HL-60/S4 treated with phorbol 12-myristate 13-acetate at 8.2 ng/mL for 4 days and 3 days (cell line): ENCODE data around the gene SOX6.
"Not testable (repeated sequence)": the region's sequence is repeated elsewhere in the genome, so short reads cannot be mapped to it uniquely, and the experiment has no call there.

ENCODE experiments used
- in situ Hi-C: fragments of 300-500 bp; cut with MboI; formaldehyde crosslinking; loops from 2 replicates; pipeline ENCODE4 v1.15.0; 2022; ENCODE audit warnings: low sequenced_read_pairs

The SOX6 gene

GRCh38 chr11:16157327-16157726 lies 199.0 kb downstream of the SOX6 start:
- in situ Hi-C loops, result no loop called here

- in situ Hi-C loops, result no loop called here
Observed at GRCh38 chr11:16155448-16155847, 200.9 kb downstream of the SOX6 start.

GRCh38 chr11:16154715-16155396 lies 201.5 kb downstream of the SOX6 start:
- in situ Hi-C loops, result no loop called here

GRCh38 chr11:16153951-16154350 lies 202.4 kb downstream of the SOX6 start:
- in situ Hi-C loops, result no loop called here

GRCh38 chr11:16151138-16151537 lies 205.2 kb downstream of the SOX6 start:
- in situ Hi-C loops, result no loop called here

GRCh38 chr11:16149476-16149875 lies 206.9 kb downstream of the SOX6 start:
- in situ Hi-C loops, result no loop called here

GRCh38 chr11:16148301-16148931 lies 207.9 kb downstream of the SOX6 start:
- in situ Hi-C loops, result no loop called here

- in situ Hi-C loops, result not testable (repeated sequence)
Observed at GRCh38 chr11:16146980-16147379, 209.4 kb downstream of the SOX6 start.

- in situ Hi-C loops, result not testable (repeated sequence)
Observed at GRCh38 chr11:16141614-16142013, 214.7 kb downstream of the SOX6 start.

- in situ Hi-C loops, result not testable (repeated sequence)
Observed at GRCh38 chr11:16141162-16141561, 215.2 kb downstream of the SOX6 start.

GRCh38 chr11:16136792-16137390 lies 219.5 kb downstream of the SOX6 start:
- in situ Hi-C loops, result no loop called here

GRCh38 chr11:16133867-16134266 lies 222.5 kb downstream of the SOX6 start:
- in situ Hi-C loops, result no loop called here

- in situ Hi-C loops, result no loop called here
Observed at GRCh38 chr11:16127732-16128131, 228.6 kb downstream of the SOX6 start.

GRCh38 chr11:16126362-16126761 lies 230.0 kb downstream of the SOX6 start:
- in situ Hi-C loops, result no loop called here

- in situ Hi-C loops, result no loop called here
Observed at GRCh38 chr11:16125796-16126195, 230.6 kb downstream of the SOX6 start.

- in situ Hi-C loops, result no loop called here
Observed at GRCh38 chr11:16124390-16124789, 232.0 kb downstream of the SOX6 start.

GRCh38 chr11:16121853-16122252 lies 234.5 kb downstream of the SOX6 start:
- in situ Hi-C loops, result no loop called here

- in situ Hi-C loops, result no loop called here
Observed at GRCh38 chr11:16120008-16120407, 236.3 kb downstream of the SOX6 start.

- in situ Hi-C loops, result no loop called here
Observed at GRCh38 chr11:16117989-16118756, 238.2 kb downstream of the SOX6 start.

- in situ Hi-C loops, result no loop called here
Observed at GRCh38 chr11:16114978-16115871, 241.1 kb downstream of the SOX6 start.

- in situ Hi-C loops, result no loop called here
Observed at GRCh38 chr11:16114431-16114830, 241.9 kb downstream of the SOX6 start.
